ENCODE results near the gene RALGAPA1. TPM values are rescaled to one million over a fixed set of nuclear protein-coding genes. Genes with fewer than 3 reads are reported as not detected.

Gene RALGAPA1
- total RNA-seq, 1 donor from 2014 or later, result 41.8 TPM

DNA sequence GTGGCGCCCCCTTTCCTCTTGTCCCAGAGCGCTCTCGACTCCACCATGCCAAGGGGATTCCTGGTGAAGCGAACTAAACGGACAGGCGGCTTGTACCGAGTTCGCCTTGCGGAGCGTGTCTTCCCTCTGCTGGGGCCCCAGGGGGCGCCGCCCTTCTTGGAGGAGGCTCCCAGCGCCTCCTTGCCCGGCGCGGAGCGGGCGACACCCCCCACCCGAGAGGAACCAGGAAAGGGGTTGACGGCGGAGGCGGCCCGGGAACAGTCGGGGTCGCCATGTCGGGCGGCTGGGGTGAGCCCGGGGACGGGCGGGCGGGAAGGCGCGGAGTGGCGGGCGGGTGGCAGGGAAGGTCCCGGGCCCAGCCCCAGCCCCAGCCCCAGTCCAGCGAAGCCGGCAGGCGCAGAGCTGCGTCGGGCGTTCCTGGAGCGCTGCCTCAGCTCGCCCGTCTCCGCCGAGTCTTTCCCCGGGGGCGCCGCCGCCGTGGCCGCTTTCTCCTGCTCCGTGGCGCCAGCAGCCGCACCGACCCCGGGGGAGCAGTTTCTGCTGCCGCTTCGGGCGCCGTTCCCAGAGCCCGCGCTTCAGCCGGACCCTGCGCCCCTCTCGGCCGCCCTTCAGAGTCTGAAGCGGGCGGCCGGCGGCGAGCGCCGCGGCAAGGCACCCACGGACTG, 274.8 kb downstream of the RALGAPA1 start:
- peak; percentile 32 for ATAC-seq

DNA sequence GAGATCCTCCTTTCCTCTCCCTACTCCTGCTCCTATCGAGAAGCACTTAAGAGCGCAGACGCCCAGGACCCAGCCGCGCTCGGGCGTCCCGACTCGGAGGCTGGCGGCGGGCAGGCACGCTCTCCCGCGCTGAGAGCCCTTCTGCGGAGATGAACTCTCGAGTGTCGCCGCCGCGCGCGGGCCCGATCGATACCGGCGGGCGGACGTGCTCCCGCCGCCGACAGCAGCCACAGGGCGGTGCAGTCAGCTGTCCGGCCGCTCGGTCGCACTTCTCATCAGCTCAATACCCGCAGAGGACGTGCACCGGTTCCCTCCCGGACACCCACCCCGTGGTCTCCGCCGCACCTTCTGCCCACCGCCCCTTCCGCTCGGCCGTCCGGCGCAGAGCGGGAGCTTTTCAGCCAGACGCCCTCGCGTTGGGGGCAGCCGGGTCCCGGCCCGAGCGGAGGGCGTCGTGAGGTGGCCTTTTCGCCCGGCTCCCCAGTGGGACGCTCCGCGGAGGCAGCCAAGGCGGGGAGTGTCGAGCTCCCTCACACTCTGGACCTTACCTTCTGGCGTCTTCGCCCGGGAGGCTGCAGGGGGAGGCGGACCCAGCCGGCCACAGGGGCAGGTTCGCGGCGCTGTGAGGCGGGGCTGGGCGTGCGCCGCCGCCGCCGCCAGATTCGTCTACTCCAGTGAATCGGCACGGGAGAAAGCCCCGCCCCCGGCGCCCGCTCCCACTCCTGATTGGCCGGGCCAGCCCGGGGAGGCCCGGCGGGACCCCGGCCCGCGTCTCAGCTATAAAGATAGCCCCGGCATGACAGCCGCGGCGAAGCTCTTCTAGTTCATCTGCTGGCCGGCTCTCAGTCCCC, 275.5 kb downstream of the RALGAPA1 start, which contains the start of gene INSM2:
TSS of gene INSM2 (plus strand) at position 808 of the 851 bp plus-strand sequence. CDS start 89 bp downstream, outside the sequence.
- peak; percentile 75 for ATAC-seq

DNA sequence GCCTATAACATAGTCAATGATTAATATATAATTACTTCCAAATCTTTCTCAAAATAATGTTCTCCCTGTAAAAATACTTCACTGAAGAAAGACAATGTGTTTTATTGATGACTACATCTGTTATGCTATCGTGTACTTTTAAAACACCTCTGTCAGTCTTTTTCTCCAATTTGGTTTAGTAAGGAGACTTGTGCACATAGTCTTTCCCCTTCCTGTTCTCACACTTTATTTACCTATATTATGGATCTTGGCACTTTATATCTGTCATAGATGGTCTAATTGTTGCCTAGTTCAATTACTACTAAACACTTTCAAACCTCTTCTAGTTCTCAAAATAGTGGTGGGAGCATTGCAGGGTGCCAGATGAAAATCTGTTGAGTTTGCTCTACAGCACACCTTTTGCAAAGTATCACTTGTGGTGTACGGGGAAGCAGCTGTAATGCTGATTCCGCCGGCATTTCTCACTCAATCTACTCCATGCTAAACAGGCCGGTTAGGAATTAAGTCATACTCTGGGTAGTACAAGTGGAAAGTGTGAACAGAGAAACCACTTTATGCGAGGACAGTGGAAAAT, 276.2 kb downstream of the RALGAPA1 start:
- ATAC-seq, result no peak

DNA sequence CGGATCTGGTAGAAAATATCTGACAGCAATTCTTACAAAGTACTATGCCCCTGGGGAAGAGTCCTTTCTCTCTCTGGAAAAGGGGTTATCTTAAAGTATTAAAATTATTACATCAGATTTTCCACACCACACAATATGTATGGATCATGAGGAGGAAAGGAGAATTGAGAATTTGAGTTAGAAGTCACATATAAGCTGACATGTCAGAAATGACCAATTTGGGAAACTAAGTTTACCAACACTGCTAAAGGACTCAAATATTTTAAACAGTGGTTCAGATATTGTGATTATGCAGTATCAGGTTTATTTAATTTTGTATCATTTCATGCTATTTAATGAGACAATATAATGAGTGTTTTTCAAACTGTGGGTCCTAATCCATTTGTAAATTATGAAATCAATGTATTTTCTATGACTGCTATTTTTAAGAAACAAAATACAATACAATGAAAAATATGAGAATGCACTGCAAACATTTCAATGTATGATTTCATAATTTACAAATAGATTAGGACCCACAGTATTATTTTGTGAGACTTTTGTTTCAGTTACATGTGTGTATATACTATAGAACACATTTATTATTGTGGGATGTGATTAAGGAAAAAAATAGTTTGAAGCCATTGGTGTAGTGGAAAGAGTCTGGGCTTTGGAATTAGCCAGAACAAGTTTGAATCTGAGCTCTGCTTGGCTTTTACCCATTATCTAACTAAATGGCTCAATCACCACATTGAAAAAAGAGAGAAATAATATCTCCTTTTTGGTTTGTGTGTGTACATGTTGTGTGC, 276.9 kb downstream of the RALGAPA1 start:
- no peak for ATAC-seq

DNA sequence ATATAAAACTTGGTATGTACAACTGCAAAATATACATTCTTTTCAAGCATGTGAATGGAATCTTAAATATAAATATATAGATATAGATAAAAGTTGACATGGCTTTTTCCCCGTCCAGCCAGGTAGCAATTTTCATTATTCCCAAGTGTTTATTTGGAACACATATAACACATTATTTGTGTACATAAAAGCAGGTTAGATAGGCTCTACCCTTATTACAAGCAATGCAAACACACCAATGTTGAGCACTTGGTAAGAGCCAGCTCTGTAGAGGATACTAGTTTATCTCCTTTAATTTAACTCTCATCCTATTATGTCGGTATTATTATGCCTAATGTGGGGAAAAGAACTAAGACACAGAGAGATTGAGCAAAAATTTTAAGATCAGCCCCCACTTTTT, 282.1 kb downstream of the RALGAPA1 start:
- no peak for ATAC-seq

DNA sequence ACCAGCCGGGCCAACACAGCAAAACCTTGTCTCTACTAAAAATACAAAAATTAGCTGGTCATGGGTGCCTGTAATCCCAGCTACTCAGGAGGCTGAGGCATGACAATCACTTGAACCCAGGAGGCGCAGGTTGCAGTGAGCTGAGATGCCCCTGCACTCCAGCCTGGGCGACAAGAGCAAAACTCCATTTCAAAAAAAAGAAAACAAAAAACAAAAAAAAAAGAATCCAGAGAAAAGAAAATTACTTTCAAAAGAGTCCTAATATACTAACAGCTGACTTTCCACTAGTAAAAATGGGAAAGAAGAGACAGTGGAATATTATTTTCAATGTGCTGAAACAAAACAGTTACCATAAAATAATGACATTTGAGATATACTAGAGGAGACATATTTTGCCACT, 283.4 kb downstream of the RALGAPA1 start:
- ATAC-seq, result no peak

DNA sequence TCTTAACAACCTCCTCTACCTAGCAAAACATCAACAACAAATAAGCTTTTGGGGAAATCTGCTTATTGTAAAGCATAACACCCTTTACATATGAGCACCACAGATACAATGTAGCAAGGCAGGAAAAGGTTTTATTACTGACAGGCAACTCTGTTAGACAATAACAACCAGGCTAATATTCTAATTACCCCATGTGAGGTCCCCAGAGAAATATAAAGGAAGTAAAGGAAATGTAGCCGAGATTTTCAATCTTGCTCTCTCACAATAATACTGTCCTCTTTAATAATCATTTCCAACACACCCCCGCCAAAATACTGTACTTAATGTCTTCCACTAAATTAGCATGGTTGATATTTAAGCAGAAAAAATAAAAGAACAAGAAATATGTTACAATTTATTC, 289.1 kb downstream of the RALGAPA1 start:
- no peak for ATAC-seq

DNA sequence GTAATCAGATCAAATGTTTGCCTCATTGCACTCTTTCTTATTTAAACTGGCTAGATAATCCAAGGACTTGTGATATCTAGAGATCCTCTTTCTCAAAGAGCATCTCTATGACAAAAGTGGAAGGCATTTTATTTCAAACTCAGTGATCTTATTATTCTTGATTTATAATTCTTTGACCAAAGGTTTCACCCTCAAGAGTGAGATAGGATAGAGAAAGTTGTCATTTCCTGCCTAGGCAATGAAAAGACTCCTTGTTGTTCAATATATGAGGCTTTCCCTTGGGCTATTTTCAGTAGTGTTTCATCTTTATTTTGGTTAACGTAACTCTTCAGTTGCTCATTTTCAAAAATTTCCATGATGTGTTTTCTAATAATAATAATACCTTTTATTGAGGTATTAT, 293.2 kb downstream of the RALGAPA1 start:
- ATAC-seq, result no peak

DNA sequence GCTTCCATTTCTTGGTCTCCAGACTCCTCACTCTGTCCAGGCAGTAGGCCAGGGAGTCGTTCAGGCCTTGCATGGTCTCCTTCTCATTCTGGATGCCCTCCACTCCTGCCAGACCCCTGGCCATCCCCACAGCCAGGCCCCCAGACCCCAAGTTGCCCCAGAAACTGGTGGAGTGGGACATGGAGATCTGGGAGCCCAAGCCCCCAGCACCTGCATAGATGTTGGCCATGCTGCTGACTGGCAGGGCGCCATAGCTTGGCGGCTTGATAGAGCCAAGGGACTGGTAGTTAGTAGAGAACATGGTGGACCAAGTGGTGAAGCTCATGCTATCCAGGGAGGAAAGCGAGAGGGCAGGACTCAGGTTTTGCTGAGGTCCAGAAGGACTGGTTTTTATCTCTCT, 296.3 kb downstream of the RALGAPA1 start:
- ATAC-seq, result no peak

DNA sequence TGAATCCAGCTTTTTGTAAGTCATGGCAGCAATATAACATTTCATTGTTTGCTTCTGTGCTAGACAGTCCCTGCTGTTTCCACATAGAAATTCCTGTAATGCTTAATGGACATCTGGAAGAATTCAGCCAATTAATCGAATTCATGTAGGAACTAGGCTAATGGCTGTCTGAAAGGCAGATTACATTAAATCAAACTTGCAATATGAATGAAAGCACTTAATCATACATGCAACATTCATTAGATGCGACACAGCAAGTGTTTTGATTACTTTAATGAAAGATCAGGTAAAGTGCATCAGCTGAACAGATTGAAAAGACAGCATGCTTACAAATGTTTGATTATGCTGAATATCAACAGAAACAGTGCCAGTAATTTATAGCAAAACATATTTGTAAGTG, 299.2 kb downstream of the RALGAPA1 start:
- no peak for ATAC-seq

DNA sequence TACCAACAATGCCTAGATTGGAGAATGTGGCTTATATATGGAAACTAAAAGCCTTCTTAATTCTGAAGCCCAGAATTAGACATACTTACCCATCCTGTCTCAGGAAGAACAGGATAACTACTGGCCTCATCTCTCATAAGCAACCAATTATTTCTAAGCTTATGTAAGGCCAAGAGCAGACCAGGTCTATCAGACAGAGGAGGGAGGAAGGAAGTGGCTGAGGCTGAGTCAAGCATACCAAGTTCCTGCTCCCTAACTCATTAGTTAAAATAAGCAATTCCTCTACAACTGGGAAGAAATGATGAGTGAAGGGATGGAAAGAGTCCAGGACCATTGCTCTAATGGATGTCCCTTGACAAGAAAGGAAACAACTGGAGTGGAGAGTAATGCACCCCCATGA, 302.2 kb downstream of the RALGAPA1 start:
- ATAC-seq, result no peak

DNA sequence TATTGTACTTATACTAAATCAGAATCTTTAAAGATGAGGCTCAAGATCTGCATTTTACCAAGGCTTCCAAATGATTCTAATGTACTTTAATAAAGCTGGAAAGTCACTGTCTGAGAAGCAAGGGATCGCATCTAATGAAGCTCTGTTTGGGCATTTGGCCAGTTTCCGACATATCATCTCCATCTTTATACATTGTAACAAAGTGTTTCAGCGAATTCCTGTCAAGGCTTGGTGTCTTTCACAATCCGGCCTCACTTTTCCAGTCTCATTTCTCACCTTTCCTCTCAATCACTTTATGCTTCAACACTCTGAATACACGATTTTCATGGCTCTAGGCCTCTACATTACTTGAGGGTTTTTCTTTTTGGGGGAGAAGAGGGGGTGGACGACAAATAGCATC, 302.6 kb downstream of the RALGAPA1 start:
- ATAC-seq, result no peak

DNA sequence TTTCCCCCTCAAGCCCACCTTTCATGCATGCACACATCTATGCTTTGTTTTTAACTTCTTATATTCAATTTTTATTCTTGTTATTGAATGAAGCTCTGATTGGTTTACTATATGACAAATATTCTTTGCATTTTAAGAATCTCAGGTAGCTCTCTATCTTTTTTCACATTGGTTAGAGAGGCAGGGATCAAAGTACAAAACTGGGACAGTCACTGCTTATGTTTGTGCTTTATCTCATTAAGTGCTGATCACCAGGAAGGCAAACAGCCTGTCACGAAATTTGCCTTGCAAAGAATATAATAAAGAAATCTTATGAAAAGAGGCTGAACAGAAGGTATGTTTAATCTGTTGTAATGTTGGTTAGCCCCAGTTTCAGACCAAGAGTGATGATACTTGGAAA, 304.8 kb downstream of the RALGAPA1 start:
- no peak for ATAC-seq

DNA sequence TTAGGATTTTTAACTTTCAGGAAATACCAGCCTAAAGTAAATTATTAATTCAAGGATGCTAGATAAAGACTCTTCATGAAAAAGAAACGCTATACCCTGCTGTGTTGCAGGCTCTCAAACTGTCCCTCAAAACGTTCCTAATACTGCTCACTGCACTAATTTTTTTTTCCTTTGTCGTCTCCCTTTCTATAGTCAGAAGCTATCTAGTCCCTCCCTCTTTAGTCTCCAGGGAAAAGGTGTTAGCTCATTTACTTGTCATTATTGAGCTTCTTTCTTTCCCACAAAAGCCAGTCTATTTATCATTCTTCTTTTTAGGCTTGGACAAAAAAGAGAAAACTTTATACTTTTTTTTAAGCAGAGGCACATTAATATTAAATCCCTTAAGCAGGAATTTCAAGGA, 305.4 kb downstream of the RALGAPA1 start:
- no peak for ATAC-seq

DNA sequence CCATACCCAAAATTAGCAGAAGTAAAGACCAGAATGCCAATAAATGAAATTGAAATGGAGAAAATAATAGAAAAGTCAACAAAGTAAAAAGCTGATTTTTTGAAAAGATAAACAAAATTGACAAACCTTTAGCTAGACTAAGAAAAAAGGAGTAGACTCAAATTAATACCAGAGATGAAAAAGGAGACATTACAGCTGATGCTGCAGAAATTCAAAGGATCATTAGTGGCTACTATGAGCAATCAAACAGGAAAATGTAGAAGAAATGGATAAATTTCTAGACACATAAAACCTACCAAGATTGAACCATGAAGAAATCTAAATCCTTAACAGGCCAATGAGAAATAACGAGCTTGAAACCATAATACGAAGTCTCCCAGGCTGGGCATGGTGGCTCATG, 309.9 kb downstream of the RALGAPA1 start:
- ATAC-seq, result no peak

DNA sequence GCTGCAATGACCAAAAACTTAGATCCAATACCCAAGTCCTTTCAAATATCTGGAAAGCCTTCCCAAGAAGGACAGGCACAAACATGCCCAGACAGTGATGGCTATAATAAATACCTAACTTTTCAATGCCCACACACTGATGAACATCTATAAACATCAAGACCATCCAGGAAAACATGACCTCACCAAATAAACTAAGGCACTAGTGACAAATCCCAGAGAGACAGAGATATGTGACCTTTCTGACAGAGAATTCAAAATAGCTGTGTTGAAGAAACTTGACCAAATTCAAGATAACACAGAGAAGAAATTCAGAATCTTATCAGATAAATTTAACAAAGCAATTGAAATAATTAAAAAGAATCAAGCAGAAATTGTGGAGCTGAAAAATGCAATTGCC, 313.8 kb downstream of the RALGAPA1 start:
- ATAC-seq, result no peak

DNA sequence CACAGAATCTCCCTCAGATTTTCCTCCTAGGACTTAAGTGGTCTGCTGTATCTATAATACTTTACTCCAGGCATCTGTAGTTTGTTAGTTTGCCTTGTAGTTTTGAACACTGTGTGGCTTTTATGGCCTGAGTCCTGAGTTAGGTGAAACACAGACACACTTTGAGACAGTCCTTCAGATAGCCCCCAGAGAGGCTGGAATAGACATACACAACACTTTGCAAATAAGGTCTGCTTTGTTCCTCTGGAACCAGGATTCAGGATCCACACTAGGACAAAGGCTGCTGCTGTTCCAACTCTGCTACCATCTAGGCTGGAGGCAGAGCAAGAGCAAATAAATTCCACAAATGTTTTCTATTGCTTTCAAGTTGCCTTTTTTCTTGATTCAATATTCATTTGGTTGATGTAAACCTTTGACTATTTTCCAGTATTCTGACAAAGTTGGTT, 316.5 kb downstream of the RALGAPA1 start:
- ATAC-seq, result no peak

Other genes with a start within 250 kb of the RALGAPA1 start
- gene BRMS1L, start 17.0 kb upstream of the RALGAPA1 start, total RNA-seq, result 6.9 TPM

Measured in esophagus mucosa (tissue), 1 donor.